ENCODE measurements around the gene CALHM2. TPM values are rescaled to one million over a fixed set of nuclear protein-coding genes. Genes with fewer than 3 reads are reported as not detected.

CALHM2 gene
- total RNA-seq, 1 experiment from 2014 or later, result 5.9 TPM

- peak within 1 kb of the TSS; percentile 30 to 39 for H3K4me3 ChIP-seq (ENCODE audit: low read depth in 2 of 2, low read length in 2 of 2)
- peaks cover 34% of the 10 kb centered on the region for H3K27me3 ChIP-seq (ENCODE audit: control insufficient read depth, insufficient read depth, low read length)
- peak; percentile 26; the same call in 1 of the 2 replicates for ATAC-seq
- no peaks in the 10 kb centered on the region for H3K9me3 ChIP-seq (ENCODE audit: control insufficient read depth, insufficient read depth, low read depth, low read length)
- TF ChIP-seq POLR2AphosphoS5 (IDR thresholded peaks at IDR 0.05; ENCODE audit: low read depth, low read length) (no peak), CTCF (IDR thresholded peaks at IDR 0.05) (no peak), SIN3A (IDR thresholded peaks at IDR 0.05; ENCODE audit: borderline replicate concordance, insufficient read depth, low read depth, low read length) (no peak), REST (IDR thresholded peaks at IDR 0.05; ENCODE audit: insufficient read depth in 1 of 2, low read depth in 2 of 2, low read length in 1 of 2) (no peak), TCF7L2 (IDR thresholded peaks at IDR 0.05; ENCODE audit: low read depth, low read length) (no peak)
- POLR2A ChIA-PET, result no interaction called here
- H3K27ac ChIP-seq (ENCODE audit: low read length), result no peak within 1 kb of the TSS
- H3K36me3 ChIP-seq (ENCODE audit: control insufficient read depth, insufficient read depth, low read length), result no peaks in the 10 kb centered on the region
- peaks cover 8% of the 10 kb centered on the region; the same call in 1 of the 2 replicates for H3K4me1 ChIP-seq (ENCODE audit: control insufficient read depth, insufficient read depth, low read length)
- no TSS peak for BruUV-seq (replicated peaks)
- intact Hi-C loops (cut with micrococcal nuclease; ENCODE audit: unreplicated experiment) (no loop called here), in situ Hi-C loops (cut with HindIII; ENCODE audit: low pct_unique_long_range_greater_than_20kb, low sequenced_read_pairs) (no loop called here)
- DNase-seq (ENCODE audit: low read depth, low spot score), result no peak
- CTCF ChIA-PET, result interaction anchor here (0.6 to 0.8 kb wide), 3 partner anchors 12 to 228 kb away, joined by 3 to 5 read pairs (median 3); no protein-coding TSS in a partner anchor
Measured at GRCh38 chr10:103493362-103493915, 41.3 kb upstream of the CALHM2 start, which contains the start of gene NEURL1. Gene NEURL1 (plus strand): TSS chr10:103493705. CDS start chr10:103494388, 683 bp downstream.

GRCh38 chr10:103492655-103493261 is 40.6 kb upstream of the CALHM2 start:
- Histone ChIP-seq H3K27ac (ENCODE audit: low read length) (no peak overlapping the region), H3K4me1 (ENCODE audit: control insufficient read depth, insufficient read depth, low read length) (peaks cover 8% of the 10 kb centered on the region; the same call in 1 of the 2 replicates), H3K4me3 (ENCODE audit: low read depth in 2 of 2, low read length in 2 of 2) (no peak overlapping the region), H3K36me3 (ENCODE audit: control insufficient read depth, insufficient read depth, low read length) (no peaks in the 10 kb centered on the region), H3K9me3 (ENCODE audit: control insufficient read depth, insufficient read depth, low read depth, low read length) (no peaks in the 10 kb centered on the region), H3K27me3 (ENCODE audit: control insufficient read depth, insufficient read depth, low read length) (peaks cover 32% of the 10 kb centered on the region)
- ChIA-PET CTCF (interaction anchor here (0.6 to 0.8 kb wide), 2 partner anchors 11 to 193 kb away, joined by 3 read pairs; no protein-coding TSS in a partner anchor), POLR2A (interaction anchor here (0.5 kb wide), 1 partner anchor 10 kb away, joined by 4 read pairs; no protein-coding TSS in a partner anchor)
- intact Hi-C loops (cut with micrococcal nuclease; ENCODE audit: unreplicated experiment), result no loop called here
- TF ChIP-seq POLR2AphosphoS5 (IDR thresholded peaks at IDR 0.05; ENCODE audit: low read depth, low read length), result no peak
- no peak for TF ChIP-seq TCF7L2 (IDR thresholded peaks at IDR 0.05; ENCODE audit: low read depth, low read length)
- no peak for TF ChIP-seq SIN3A (IDR thresholded peaks at IDR 0.05; ENCODE audit: borderline replicate concordance, insufficient read depth, low read depth, low read length)
- in situ Hi-C loops (cut with HindIII; ENCODE audit: low pct_unique_long_range_greater_than_20kb, low sequenced_read_pairs), result no loop called here
- no peak for ATAC-seq
- no TSS peak for BruUV-seq (replicated peaks)
- DNase-seq (ENCODE audit: low read depth, low spot score), result no peak

Data from Panc1 (cell line).